ENCODE measurements around the gene TWIST1. TPM values are rescaled to one million over a fixed set of nuclear protein-coding genes. Genes with fewer than 3 reads are reported as not detected.

TWIST1 gene
- polyA plus RNA-seq (2014; cell fraction: cytosol; rRNA removed) = 129 and 138 TPM in 2 replicates
- 102 and 142 TPM in 2 replicates for polyA plus RNA-seq (2014; cell fraction: nucleus; rRNA removed)

DNA sequence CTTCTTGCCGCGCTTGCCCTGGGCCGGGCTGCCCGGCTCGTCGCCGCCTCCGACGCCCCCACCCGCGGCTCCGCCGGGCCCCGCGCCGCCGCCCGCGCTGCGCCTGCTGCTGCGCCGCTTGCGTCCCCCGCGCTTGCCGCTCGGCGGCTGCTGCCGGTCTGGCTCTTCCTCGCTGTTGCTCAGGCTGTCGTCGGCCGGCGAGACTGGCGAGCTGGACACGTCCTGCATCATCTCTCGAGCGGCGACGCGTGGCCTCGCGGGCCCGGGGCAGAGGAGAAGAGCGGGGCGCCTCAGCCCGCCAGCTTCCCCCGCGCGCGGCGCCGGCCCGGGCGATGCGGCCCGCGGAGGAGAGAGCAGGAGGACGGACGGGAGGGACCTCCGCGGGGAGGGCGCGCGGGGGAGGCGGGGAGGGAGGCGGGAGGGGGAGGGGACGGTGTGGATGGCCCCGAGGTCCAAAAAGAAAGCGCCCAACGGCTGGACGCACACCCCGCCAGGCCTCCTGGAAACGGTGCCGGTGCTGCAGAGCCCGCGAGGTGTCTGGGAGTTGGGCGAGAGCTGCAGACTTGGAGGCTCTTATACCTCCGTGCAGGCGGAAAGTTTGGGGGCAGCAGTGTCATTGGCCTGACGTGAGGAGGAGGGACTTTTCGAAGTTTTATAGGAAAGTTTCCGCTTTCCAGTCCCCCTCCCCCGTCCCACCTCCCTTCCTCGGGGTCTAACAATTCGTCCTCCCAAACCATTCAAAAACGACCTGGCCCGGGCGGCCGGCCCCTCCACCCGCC, at the start of gene TWIST1:
Gene TWIST1 (minus strand): TSS at position 546 of the 779 bp plus-strand sequence. CDS start 315 bp downstream, at position 231.
- DNase-seq (ENCODE audit: low spot score) = peak; percentile 70

GRCh38 chr7:19161671-19162070, 44.2 kb upstream of the TWIST1 start:
- DNase-seq (ENCODE audit: low spot score) = no peak

DNA sequence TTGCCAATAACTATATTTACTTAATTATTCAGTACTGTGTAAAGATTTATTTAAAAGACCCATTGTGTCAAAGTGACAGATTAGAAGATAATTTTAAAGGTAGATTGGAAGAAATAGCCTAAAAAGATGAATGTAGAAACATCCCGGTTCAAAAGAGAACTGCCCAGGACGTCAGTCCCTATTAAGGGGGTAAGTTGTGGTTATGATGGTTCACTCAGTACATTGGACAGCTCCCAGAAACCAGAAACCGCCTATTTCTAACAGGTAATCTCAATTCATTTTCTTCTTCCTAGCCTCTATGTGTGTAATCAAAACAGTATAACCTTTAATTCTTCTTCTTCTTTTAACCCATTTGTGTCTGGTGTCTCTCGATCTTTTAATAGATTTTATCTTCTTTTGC, 29.3 kb upstream of the TWIST1 start:
- no peak for DNase-seq (ENCODE audit: low spot score)

- DNase-seq (ENCODE audit: low spot score) = peak; percentile 31
These were observed 28.1 kb upstream of the TWIST1 start for GRCh38 chr7:19145434-19146115.

GRCh38 chr7:19144661-19145433, 27.4 kb upstream of the TWIST1 start, which contains the start of gene FERD3L:
FERD3L (minus strand) TSS chr7:19145421; CDS start chr7:19145362, 59 bp downstream.
- DNase-seq (ENCODE audit: low spot score) = no peak

DNA sequence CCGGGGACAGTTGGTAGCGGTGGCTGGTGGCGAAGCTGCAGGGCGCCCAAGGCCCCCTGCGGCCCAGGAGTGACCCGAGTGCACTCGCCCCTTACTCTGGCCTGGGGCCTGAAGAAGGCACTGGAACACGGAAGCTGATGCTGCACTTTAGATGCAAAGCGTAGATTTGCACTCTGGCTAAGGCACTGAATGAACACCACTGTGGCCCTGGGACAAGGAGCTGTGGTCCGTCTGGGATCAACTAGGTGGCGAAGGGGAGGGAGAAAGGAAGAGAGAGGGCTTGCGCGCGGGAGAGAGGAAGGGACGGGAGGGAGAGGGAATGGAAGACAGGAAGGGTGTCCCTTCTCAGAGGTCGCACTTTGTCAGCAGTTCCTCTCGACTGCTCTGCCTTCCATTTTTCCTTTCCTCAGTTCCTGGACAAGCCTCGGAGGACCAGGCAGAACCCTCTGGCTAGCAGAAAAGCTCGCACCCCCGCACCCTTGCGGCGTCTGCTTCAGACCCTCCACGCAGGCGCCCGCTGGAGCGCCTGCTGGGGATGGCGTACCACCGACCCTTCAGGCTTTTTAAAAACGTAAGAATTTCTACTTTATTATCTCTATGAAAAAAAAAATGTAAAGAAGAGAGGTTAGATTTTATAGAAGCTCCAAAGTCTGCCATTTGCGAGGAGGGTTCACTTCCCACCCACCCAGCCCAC, 26.6 kb upstream of the TWIST1 start:
- no peak for DNase-seq (ENCODE audit: low spot score)

DNA sequence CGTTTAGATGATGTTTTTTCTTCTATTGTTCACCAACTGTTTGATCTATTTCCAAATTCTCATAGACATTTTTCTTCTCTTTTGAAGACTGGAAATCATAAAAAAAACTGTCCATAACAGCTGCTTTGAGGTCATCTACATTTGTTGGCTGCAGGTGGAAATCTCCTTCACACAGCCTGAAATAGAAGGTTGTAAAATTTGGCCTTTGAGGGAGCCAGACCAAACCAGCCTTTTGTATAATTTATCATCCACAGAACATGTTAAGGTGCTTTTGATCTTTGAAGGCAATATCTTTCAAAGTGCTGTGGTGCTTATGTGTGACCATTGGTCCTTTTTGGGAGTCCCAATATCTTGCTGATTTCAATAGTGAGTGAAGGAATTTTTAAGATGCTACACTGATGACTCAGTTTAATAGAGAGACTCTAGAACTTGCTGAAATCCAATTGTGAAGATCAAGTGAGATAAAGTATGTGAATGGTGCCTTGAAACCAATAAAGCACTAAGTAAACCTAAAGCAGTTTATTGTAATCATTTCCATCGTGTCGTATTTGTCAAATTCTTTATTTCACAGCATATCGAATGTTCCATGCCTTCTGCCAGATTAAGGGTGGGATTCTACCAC, 22.4 kb upstream of the TWIST1 start:
- DNase-seq (ENCODE audit: low spot score) = no peak

- DNase-seq (ENCODE audit: low spot score) = no peak
These were observed 16.4 kb upstream of the TWIST1 start for GRCh38 chr7:19133886-19134285.

GRCh38 chr7:19133390-19133789, 16.0 kb upstream of the TWIST1 start:
- no peak for DNase-seq (ENCODE audit: low spot score)

DNA sequence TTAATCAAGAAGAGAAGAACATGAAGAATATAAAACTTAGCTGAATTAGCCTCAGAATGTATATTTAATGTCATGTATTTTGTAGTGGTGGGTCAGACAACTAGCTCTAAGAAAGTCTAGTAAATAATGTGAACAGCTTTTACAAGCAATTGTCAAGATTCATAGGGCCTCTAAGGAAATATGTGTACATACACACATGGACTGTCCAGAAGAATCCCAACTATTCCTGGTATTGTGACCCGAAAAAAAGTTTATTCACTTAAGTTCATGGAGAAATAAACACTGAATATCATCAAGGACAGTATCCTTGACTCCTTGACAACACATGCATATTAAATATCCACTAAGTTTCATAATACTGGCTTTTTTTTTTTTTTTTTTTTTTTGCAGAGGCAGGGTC, 11.4 kb upstream of the TWIST1 start:
- no peak for DNase-seq (ENCODE audit: low spot score)

GRCh38 chr7:19121977-19122588, 4.6 kb upstream of the TWIST1 start:
- DNase-seq (ENCODE audit: low spot score) = peak; percentile 70

GRCh38 chr7:19119870-19120486, 2.5 kb upstream of the TWIST1 start:
- DNase-seq (ENCODE audit: low spot score) = no peak

DNA sequence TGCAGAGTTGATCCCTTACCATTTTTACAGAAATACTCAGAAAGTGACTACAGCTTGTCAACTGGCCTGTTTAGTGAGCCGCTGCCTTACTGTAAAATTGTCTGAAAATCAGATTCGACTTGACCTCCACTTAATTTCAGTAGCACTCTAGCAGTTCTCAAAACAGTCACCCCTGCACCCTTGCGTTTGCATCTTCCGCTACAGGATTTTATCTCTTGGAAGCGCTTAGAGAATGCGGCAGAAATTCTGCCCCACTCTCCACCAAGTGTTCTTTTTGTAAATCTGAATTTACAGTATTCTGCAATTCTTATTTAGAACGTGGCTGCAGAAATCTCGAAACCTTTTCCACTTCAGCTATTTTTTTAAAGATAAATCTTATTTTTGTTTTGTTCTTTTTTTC, 1.9 kb upstream of the TWIST1 start:
- no peak for DNase-seq (ENCODE audit: low spot score)

DNA sequence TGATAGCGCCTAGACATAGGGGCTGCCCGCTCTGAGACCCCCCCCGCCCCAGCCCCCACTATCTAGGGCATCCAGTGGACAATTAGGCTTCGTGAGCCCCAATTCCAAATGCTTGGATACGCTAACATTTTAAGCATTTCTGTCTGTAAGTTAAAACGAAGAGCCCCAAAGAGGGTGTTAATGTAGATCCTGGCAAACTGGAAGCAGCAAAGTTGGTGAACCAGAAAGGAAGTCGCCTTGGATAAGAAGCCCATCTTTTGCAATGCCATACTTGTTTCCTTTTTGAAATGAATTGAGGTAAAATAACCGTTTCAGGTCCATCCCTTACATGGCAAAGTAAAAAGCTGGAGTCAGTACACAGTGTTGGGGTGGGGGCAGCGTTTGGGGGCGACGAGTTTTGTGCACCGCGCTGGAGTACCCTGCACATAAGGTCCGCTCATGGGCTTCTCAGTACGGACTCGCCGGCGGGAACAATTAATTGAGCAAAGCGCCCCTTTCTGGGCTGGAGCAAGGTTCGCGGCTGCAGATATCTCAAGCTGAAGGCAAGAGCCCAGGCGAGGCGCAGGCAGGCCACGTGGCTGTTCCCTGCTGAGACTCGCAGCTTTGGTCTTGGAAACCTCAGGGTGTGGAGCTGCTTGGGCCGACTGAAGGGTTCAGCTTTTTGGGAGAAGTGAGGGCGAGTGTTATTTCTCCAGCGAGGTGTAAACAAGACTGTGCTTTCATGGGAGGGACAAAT, 1.4 kb upstream of the TWIST1 start:
- no peak for DNase-seq (ENCODE audit: low spot score)

DNA sequence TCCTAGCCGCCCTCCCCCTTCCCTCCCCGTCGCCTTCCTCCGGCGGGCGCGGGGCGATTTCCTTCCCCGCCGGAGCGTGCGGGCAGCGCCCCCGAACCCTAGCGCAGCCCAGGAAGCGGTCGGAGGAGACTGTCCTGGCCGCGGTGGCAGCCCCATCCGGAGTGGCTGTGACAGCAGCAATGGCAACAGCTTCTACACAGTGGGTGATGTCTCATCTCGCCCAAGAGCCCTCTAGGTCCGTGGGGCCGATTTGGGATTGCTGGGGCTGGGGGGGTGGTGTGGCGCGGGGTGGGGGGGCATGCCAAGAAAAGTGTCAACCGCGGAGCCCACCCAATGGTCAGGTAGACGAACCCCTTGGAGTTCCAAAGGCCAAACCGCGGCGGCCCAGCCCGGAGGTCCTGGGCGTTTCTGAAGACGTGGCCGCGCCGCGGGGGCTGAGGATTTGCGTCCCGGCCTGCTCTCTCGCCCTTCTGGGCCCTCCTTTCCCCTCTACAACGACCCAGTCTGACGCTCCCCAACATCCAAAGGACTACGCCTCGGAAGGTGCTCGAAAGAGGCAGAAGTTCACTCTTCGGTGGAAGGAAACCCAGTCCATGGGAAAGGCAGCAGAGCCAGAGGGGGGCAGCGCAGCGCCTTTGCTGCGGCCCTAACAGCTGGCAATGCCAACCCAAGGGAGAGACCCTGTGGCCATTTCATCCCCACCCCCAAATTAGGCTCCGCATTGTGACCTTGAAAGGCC, 603 bp upstream of the TWIST1 start:
- DNase-seq (ENCODE audit: low spot score) = no peak

- DNase-seq (ENCODE audit: low spot score) = peak; percentile 66
These were observed 1.0 kb downstream of the TWIST1 start for GRCh38 chr7:19116121-19117090.

GRCh38 chr7:19114551-19114855, 2.9 kb downstream of the TWIST1 start:
- DNase-seq (ENCODE audit: low spot score) = no peak
